DND-41 (cell line): ENCODE results near the gene ARPC2.

ENCODE experiments used
- ATAC-seq: fragments of 200-7000 bp; cut with Tn5 transposase; 3 replicates; pipeline ENCODE4 v1.9.1; 2021; ENCODE audit warnings: low read depth; ENCODE audit not compliant: insufficient read depth
- DNase-seq: peaks from one replicate; pipeline ENCODE4 v3.0.0-alpha.2; 2020
- H2AFZ ChIP-seq: 2 replicates; pipeline ENCODE4 v1.6.0; 2012; ENCODE audit warnings: low read depth, low read length
- H3K27ac ChIP-seq: 2 replicates; pipeline ENCODE4 v1.5.1; 2012; ENCODE audit warnings: low read length, inconsistent platforms
- H3K27me3 ChIP-seq: fragments of 200-600 bp; sonication (generic); 2 replicates; pipeline ENCODE4 v1.6.0; 2012; ENCODE audit warnings: low read length, mild to moderate bottlenecking, inconsistent platforms; ENCODE audit not compliant: insufficient read depth, poor library complexity
- H3K36me3 ChIP-seq: 2 replicates; pipeline ENCODE4 v1.5.1; 2012; ENCODE audit warnings: low read length, inconsistent platforms; ENCODE audit not compliant: insufficient read depth
- H3K4me1 ChIP-seq: 2 replicates; pipeline ENCODE4 v1.5.1; 2012; ENCODE audit warnings: mild to moderate bottlenecking, low read length; ENCODE audit not compliant: insufficient read depth
- H3K4me2 ChIP-seq: 2 replicates; pipeline ENCODE4 v1.6.0; 2012; ENCODE audit warnings: mild to moderate bottlenecking, moderate library complexity, low read length, inconsistent platforms; ENCODE audit not compliant: insufficient read depth
- H3K4me3 ChIP-seq, 2 experiments: fragments of 200-600 bp in 1 of 2; shearing (Covaris generic) in 1 of 2; 2 replicates each; pipeline ENCODE4 v1.5.1; 2012 to 2016; ENCODE audit warnings: inconsistent platforms in 2 of 2, low read length in 2 of 2, mild to moderate bottlenecking in 2 of 2, low read depth in 1 of 2, moderate library complexity in 1 of 2
- H3K79me2 ChIP-seq: 2 replicates; pipeline ENCODE4 v1.6.0; 2012; ENCODE audit warnings: low read length, inconsistent platforms; ENCODE audit not compliant: insufficient read depth
- H3K9ac ChIP-seq: 2 replicates; pipeline ENCODE4 v1.6.0; 2012; ENCODE audit warnings: low read depth, mild to moderate bottlenecking, inconsistent platforms, low read length, moderate library complexity
- H3K9me3 ChIP-seq: 2 replicates; pipeline ENCODE4 v1.5.1; 2012; ENCODE audit warnings: low read length, moderate library complexity, mild to moderate bottlenecking, inconsistent platforms; ENCODE audit not compliant: insufficient read depth, severe bottlenecking
- H4K20me1 ChIP-seq: 2 replicates; pipeline ENCODE4 v1.6.0; 2012; ENCODE audit warnings: low read length; ENCODE audit not compliant: insufficient read depth
- EZH2 ChIP-seq: IDR thresholded peaks from 3 replicates; pipeline ENCODE4 v1.6.1; 2012; ENCODE audit warnings: borderline replicate concordance, low read depth, mild to moderate bottlenecking, moderate library complexity, low read length, inconsistent platforms; ENCODE audit not compliant: severe bottlenecking
- TF ChIP-seq, protein P1 (sequence below): IDR thresholded peaks from 2 replicates; pipeline ENCODE4 v1.5.1; 2012; ENCODE audit warnings: borderline replicate concordance, low read length, moderate library complexity, mild to moderate bottlenecking; ENCODE audit not compliant: poor library complexity, severe bottlenecking; ENCODE audit errors: extremely low read depth

ARPC2 gene

GRCh38 chr2:218281449-218281848 is 64.5 kb downstream of the ARPC2 start:
- TF ChIP-seq, protein P1, sequence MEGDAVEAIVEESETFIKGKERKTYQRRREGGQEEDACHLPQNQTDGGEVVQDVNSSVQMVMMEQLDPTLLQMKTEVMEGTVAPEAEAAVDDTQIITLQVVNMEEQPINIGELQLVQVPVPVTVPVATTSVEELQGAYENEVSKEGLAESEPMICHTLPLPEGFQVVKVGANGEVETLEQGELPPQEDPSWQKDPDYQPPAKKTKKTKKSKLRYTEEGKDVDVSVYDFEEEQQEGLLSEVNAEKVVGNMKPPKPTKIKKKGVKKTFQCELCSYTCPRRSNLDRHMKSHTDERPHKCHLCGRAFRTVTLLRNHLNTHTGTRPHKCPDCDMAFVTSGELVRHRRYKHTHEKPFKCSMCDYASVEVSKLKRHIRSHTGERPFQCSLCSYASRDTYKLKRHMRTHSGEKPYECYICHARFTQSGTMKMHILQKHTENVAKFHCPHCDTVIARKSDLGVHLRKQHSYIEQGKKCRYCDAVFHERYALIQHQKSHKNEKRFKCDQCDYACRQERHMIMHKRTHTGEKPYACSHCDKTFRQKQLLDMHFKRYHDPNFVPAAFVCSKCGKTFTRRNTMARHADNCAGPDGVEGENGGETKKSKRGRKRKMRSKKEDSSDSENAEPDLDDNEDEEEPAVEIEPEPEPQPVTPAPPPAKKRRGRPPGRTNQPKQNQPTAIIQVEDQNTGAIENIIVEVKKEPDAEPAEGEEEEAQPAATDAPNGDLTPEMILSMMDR = no peak
- no peak for TF ChIP-seq EZH2
- Histone ChIP-seq H3K27me3 (no peaks in the 10 kb centered on the region), H3K36me3 (peaks cover 16% of the 10 kb centered on the region), H4K20me1 (no peaks in the 10 kb centered on the region; the same call in 1 of the 2 replicates), H3K4me3 (no peak overlapping the region), H3K4me2 (no peak overlapping the region), H3K4me1 (peaks cover 13% of the 10 kb centered on the region), H3K9ac (no peak overlapping the region), H3K79me2 (no peaks in the 10 kb centered on the region), H3K27ac (no peak overlapping the region), H3K9me3 (no peaks in the 10 kb centered on the region), H2AFZ (no peak overlapping the region)
- no peak for ATAC-seq
- no peak for DNase-seq

GRCh38 chr2:218282173-218282991 is 65.4 kb downstream of the ARPC2 start:
- ATAC-seq (no peak), DNase-seq (no peak)
- Histone ChIP-seq H3K4me2 (no peak overlapping the region), H3K27ac (no peak overlapping the region), H3K27me3 (no peaks in the 10 kb centered on the region), H2AFZ (no peak overlapping the region), H3K9ac (no peak overlapping the region), H3K36me3 (peaks cover 6% of the 10 kb centered on the region), H3K4me1 (peaks cover 22% of the 10 kb centered on the region), H3K4me3 (no peak overlapping the region), H3K9me3 (no peaks in the 10 kb centered on the region), H3K79me2 (no peaks in the 10 kb centered on the region), H4K20me1 (no peaks in the 10 kb centered on the region; the same call in 1 of the 2 replicates)
- TF ChIP-seq, protein P1 = no peak
- no peak for TF ChIP-seq EZH2

GRCh38 chr2:218284106-218284811 is 67.3 kb downstream of the ARPC2 start:
- no peak overlapping the region for H3K27ac ChIP-seq
- H2AFZ ChIP-seq = no peak overlapping the region
- no peak for DNase-seq
- H3K27me3 ChIP-seq = no peaks in the 10 kb centered on the region
- H3K9me3 ChIP-seq = no peaks in the 10 kb centered on the region
- no peak overlapping the region for H3K9ac ChIP-seq
- H3K4me2 ChIP-seq = no peak overlapping the region
- H3K4me1 ChIP-seq = peaks cover 22% of the 10 kb centered on the region
- H3K4me3 ChIP-seq = no peak overlapping the region
- TF ChIP-seq EZH2 = no peak
- TF ChIP-seq, protein P1 = no peak
- H3K36me3 ChIP-seq = no peaks in the 10 kb centered on the region
- no peak for ATAC-seq
- H3K79me2 ChIP-seq = no peaks in the 10 kb centered on the region
- H4K20me1 ChIP-seq = no peaks in the 10 kb centered on the region
